MM.1S (cell line): Measurements from ENCODE around the gene SNRPA.

ENCODE experiments used
- DNase-seq: peaks from one replicate; pipeline ENCODE4 v3.0.0-alpha.2; 2015
- H2AFZ ChIP-seq: fragments of 300-600 bp; sonication (generic); 2 replicates; pipeline ENCODE4 v1.6.0; 2016; ENCODE audit warnings: antibody characterized with exemption, low read length
- H3F3A ChIP-seq: fragments of 300-600 bp; sonication (generic); 2 replicates; pipeline ENCODE4 v1.6.1; 2016; ENCODE audit warnings: mild to moderate bottlenecking, antibody characterized with exemption, low read length, moderate library complexity, mixed read lengths; ENCODE audit not compliant: insufficient read depth
- H3K27ac ChIP-seq: fragments of 300-600 bp; sonication (generic); 2 replicates; pipeline ENCODE4 v1.5.1; 2016; ENCODE audit warnings: mild to moderate bottlenecking, low read length
- H3K27me3 ChIP-seq: fragments of 300-600 bp; sonication (generic); replicated peaks from 2 replicates; pipeline ENCODE4 v1.6.0; 2016; ENCODE audit warnings: low read length; ENCODE audit not compliant: insufficient read depth
- H3K36me3 ChIP-seq: fragments of 300-600 bp; sonication (generic); replicated peaks from 2 replicates; pipeline ENCODE4 v1.6.1; 2016; ENCODE audit warnings: mild to moderate bottlenecking, low read length, mixed read lengths; ENCODE audit not compliant: insufficient read depth
- H3K4me1 ChIP-seq: fragments of 300-600 bp; sonication (generic); 2 replicates; pipeline ENCODE4 v1.6.1; 2016; ENCODE audit warnings: low read length, mixed read lengths
- H3K4me2 ChIP-seq: fragments of 300-600 bp; sonication (generic); 2 replicates; pipeline ENCODE4 v1.6.0; 2016; ENCODE audit warnings: low read depth, low read length
- H3K4me3 ChIP-seq: fragments of 300-600 bp; sonication (generic); 2 replicates; pipeline ENCODE4 v1.5.1; 2016; ENCODE audit warnings: low read length, mixed read lengths
- H3K79me2 ChIP-seq: fragments of 300-600 bp; sonication (generic); 2 replicates; pipeline ENCODE4 v1.6.1; 2016; ENCODE audit warnings: mixed run types, low read length, mixed read lengths
- H3K9ac ChIP-seq: fragments of 300-600 bp; sonication (generic); 2 replicates; pipeline ENCODE4 v1.6.1; 2016; ENCODE audit warnings: low read length, mixed read lengths
- H3K9me2 ChIP-seq: fragments of 300-600 bp; sonication (generic); replicated peaks from 2 replicates; pipeline ENCODE4 v1.6.1; 2016; ENCODE audit warnings: mild to moderate bottlenecking, low read length, mixed read lengths; ENCODE audit not compliant: insufficient read depth
- H3K9me3 ChIP-seq: fragments of 300-600 bp; sonication (generic); replicated peaks from 2 replicates; pipeline ENCODE4 v1.6.1; 2016; ENCODE audit warnings: mild to moderate bottlenecking, low read length, mixed read lengths; ENCODE audit not compliant: insufficient read depth
- H4K20me1 ChIP-seq: fragments of 300-600 bp; sonication (generic); 2 replicates; pipeline ENCODE4 v1.6.1; 2016; ENCODE audit warnings: mild to moderate bottlenecking, low read length, moderate library complexity, mixed read lengths; ENCODE audit not compliant: insufficient read depth
- CTCF ChIP-seq: fragments of 300-600 bp; sonication (generic); IDR thresholded peaks from 2 replicates; pipeline ENCODE4 v1.5.1; 2016; ENCODE audit warnings: antibody characterized with exemption, low read length, mixed read lengths
- EZH2 ChIP-seq: fragments of 300-600 bp; sonication (generic); optimal IDR thresholded peaks from 2 replicates; pipeline ENCODE3; 2017; ENCODE audit warnings: low read depth, mild to moderate bottlenecking, antibody characterized with exemption, low read length, mixed read lengths
- EZH2phosphoT487 ChIP-seq: fragments of 300-600 bp; sonication (generic); IDR thresholded peaks from 2 replicates; pipeline ENCODE4 v1.6.1; 2018; ENCODE audit warnings: antibody characterized with exemption, low read length

SNRPA gene

GRCh38 chr19:40716482-40717324 lies 34.3 kb upstream of the SNRPA start, which contains the start of the genes COQ8B and ITPKC:
Gene COQ8B, minus strand, starts transcription at chr19:40716886. Its CDS starts 2,254 bp downstream, at chr19:40714632.
Gene ITPKC, plus strand, starts transcription at chr19:40717112. Its CDS starts 24 bp downstream, at chr19:40717136.
- peak within 1 kb of the TSS; percentile 60; the same call in 1 of the 2 replicates for H3K27ac ChIP-seq
- no peaks in the 10 kb centered on the region for H3K9me3 ChIP-seq
- H3K9ac ChIP-seq: peak within 1 kb of the TSS; percentile 86
- H3K79me2 ChIP-seq: peaks cover 24% of the 10 kb centered on the region
- peak within 1 kb of the TSS; percentile 100 for H3K4me2 ChIP-seq
- no peaks in the 10 kb centered on the region for H4K20me1 ChIP-seq
- peaks cover 37% of the 10 kb centered on the region for H3K4me1 ChIP-seq
- TF ChIP-seq CTCF (no peak), EZH2 (no peak), EZH2phosphoT487 (no peak)
- peak within 1 kb of the TSS; percentile 94 for H2AFZ ChIP-seq
- H3K27me3 ChIP-seq: no peaks in the 10 kb centered on the region
- no peaks in the 10 kb centered on the region for H3K9me2 ChIP-seq
- peak within 1 kb of the TSS; percentile 85 for H3K4me3 ChIP-seq
- peak; percentile 99 for DNase-seq
- H3F3A ChIP-seq: peaks cover 4% of the 10 kb centered on the region; the same call in 1 of the 2 replicates
- no peaks in the 10 kb centered on the region for H3K36me3 ChIP-seq

- Histone ChIP-seq H3K9ac (peak overlapping the region; percentile 86), H4K20me1 (no peaks in the 10 kb centered on the region), H3K4me1 (peaks cover 37% of the 10 kb centered on the region), H3F3A (peaks cover 4% of the 10 kb centered on the region; the same call in 1 of the 2 replicates), H3K9me2 (no peaks in the 10 kb centered on the region), H3K27ac (no peak overlapping the region; the same call in 1 of the 2 replicates), H3K27me3 (no peaks in the 10 kb centered on the region), H3K9me3 (no peaks in the 10 kb centered on the region), H2AFZ (peak overlapping the region; percentile 93), H3K79me2 (peaks cover 24% of the 10 kb centered on the region), H3K4me2 (peak overlapping the region; percentile 100), H3K36me3 (no peaks in the 10 kb centered on the region), H3K4me3 (peak overlapping the region; percentile 85)
- TF ChIP-seq EZH2phosphoT487 (no peak), EZH2 (no peak), CTCF (no peak)
- no peak for DNase-seq
These were observed 33.6 kb upstream of the SNRPA start for GRCh38 chr19:40717325-40717879.

- no peaks in the 10 kb centered on the region for H3K9me2 ChIP-seq
- peaks cover 37% of the 10 kb centered on the region for H3K4me1 ChIP-seq
- no peaks in the 10 kb centered on the region for H3K27me3 ChIP-seq
- H3K36me3 ChIP-seq: no peaks in the 10 kb centered on the region
- TF ChIP-seq EZH2 (no peak), CTCF (no peak), EZH2phosphoT487 (no peak)
- H3K4me3 ChIP-seq: peak overlapping the region; percentile 85
- no peaks in the 10 kb centered on the region for H4K20me1 ChIP-seq
- no peak overlapping the region for H3K27ac ChIP-seq
- H3K4me2 ChIP-seq: peak overlapping the region; percentile 100
- H2AFZ ChIP-seq: no peak overlapping the region; the same call in 1 of the 2 replicates
- DNase-seq: no peak
- peak overlapping the region; percentile 86; the same call in 1 of the 2 replicates for H3K9ac ChIP-seq
- peaks cover 24% of the 10 kb centered on the region for H3K79me2 ChIP-seq
- H3K9me3 ChIP-seq: no peaks in the 10 kb centered on the region
- peaks cover 4% of the 10 kb centered on the region; the same call in 1 of the 2 replicates for H3F3A ChIP-seq
These were observed 32.9 kb upstream of the SNRPA start for GRCh38 chr19:40717880-40718773.
